ENCODE measurements around the gene VEZT.

The VEZT gene

DNA sequence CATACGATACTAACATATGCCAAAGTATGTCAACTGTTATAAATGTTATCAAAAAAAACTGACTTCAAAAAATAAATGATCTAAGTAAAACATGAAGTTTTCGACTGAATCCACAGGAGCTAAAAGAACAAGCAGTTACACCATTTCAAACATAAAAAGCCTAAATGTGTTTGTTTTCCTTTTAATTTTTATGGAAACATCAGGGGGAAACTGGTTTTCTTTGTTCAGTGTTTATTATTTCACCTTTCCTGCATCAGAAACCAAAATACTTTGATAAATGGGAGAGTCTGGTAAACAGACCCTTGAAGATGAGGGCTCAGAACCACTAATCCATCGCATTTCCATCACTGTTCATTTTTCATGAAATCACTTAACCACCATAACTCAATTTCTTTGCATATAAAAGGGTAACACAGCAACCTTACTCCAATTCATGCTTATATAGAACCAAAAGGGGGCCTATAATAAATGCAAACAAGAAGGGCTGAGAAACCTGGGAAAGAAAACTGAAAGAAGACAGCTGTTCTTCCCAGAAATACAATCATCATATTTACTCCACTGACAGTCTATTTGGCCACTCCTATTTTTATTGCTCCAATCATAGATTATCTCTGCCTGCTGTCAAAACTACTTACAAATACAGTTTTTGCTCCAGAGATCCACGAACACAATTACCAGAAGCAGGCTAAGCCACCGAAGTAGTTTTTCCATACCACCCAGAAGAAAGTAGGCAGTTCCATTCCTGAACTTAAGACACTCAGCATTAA is 17.3 kb upstream of the VEZT start:
- DNase-seq (ENCODE audit: low spot score): no peak

GRCh38 chr12:95201056-95201670 is 16.4 kb upstream of the VEZT start:
- DNase-seq (ENCODE audit: low spot score): no peak

GRCh38 chr12:95202691-95203486 is 14.7 kb upstream of the VEZT start:
- DNase-seq (ENCODE audit: low spot score): no peak

GRCh38 chr12:95203487-95204030 is 14.0 kb upstream of the VEZT start:
- no peak for DNase-seq (ENCODE audit: low spot score)

DNA sequence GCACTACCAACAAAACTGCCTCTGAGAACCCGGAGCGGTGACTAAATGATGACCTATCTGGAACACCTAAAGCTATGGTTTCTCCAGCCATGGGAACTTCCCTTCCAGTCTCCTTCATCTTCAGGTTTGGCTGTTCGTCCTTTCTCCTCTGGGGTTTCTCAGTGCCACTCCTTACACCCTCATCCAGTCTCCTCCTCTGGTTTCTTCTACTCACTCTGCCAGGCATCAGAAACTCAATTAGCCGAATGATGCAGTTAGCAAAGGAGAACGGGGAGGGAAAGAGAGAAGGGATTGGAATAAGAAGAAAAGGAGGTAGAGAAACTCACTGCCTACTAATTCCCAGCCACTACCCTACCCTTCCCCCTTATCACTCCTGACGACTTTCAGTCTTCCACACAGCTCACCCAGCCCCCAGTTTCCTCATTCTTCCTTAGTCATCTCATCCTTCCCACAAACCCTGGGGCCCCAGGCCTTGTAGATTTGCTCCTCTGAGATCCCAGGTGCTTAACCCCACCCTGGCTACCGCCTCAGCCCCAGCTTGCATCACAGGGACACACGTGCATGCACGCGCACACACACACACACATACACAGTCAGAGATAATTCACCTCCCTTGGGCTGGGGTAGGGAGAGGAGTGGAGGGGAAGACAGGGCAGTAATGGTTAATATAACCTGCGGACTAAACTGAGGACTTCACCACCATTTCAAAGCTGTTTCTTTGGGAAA is 13.3 kb upstream of the VEZT start:
- no peak for DNase-seq (ENCODE audit: low spot score)

GRCh38 chr12:95205016-95205624 is 12.5 kb upstream of the VEZT start:
- no peak for DNase-seq (ENCODE audit: low spot score)

DNA sequence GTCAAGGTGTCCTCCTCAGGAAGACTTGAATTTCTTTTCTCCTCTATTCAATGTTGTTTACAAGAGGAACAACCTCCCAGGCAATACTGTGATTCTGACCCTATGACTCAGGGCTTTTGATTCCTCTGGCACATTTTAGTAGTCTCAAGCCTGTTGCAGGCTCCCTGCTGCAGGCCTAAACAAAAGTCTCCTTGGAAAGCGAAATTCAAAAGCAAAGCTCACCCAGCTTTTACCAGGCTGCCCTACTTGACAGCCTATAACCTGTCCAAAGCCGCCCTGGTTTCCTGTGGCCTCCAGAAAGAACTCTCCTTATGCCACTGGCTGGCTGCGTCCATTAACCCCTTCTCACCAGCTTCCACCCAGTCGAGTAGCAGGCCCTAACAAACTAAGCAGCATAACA is 11.9 kb upstream of the VEZT start:
- no peak for DNase-seq (ENCODE audit: low spot score)

DNA sequence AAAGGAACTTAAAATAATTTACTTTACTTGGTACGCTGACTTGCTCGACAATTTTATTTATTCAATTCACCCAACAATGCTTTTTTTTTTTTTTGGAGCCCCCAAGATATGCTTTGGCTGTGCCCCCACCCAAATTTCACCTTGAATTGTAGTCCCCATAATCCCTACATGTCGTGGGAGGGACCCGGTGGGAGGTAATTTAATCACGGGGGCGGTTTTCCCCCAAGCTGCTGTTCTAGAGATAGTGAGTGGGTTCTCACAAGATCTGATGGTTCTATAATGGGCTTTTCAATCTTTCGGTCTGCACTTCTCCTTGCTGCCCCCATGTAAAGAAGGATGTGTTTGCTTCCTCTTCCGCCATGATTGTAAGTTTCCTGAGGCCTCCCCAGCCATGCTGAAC is 10.7 kb upstream of the VEZT start:
- no peak for DNase-seq (ENCODE audit: low spot score)

DNA sequence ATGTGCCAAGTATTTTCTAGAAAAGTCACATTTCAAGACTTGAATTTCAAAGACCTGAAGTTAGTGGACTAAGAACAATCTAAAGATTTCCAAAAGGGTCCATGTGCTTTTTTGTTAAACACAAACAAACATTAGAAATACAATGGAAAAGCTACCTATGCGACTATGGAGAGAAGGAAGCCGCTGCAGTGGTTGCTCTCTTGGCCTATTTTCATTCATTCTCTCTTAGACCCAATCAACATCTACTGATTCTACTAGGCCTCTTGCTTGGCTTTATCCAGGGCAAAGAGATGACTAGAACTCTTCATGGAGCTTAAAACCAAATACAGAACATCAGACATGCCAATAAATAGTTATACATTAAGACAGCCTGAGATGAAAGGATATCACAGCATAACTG is 10.2 kb upstream of the VEZT start:
- no peak for DNase-seq (ENCODE audit: low spot score)

GRCh38 chr12:95208678-95209077 is 8.9 kb upstream of the VEZT start:
- DNase-seq (ENCODE audit: low spot score): no peak

GRCh38 chr12:95212586-95212985 is 5.0 kb upstream of the VEZT start:
- DNase-seq (ENCODE audit: low spot score): no peak

DNA sequence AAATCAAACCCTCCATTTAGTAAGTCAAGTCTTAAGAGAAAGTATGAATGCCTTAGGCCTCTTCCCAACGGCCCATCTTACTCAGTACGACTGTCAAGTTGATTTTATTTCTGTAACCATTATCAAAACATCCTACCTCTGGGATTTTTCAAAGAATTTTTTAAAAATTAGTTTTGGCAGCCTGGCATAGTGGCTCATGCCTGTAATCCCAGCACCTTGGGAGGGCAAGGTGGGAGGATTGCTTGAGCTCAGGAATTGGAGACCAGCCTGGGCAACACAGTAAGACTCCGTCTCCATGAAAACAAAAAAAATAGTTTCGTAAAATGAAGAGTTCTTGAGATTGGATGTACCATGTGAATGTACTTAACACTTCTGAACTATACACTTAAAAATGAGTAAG is 4.5 kb upstream of the VEZT start:
- DNase-seq (ENCODE audit: low spot score): no peak

- DNase-seq (ENCODE audit: low spot score): no peak
Observed at GRCh38 chr12:95213928-95214327, 3.7 kb upstream of the VEZT start.

DNA sequence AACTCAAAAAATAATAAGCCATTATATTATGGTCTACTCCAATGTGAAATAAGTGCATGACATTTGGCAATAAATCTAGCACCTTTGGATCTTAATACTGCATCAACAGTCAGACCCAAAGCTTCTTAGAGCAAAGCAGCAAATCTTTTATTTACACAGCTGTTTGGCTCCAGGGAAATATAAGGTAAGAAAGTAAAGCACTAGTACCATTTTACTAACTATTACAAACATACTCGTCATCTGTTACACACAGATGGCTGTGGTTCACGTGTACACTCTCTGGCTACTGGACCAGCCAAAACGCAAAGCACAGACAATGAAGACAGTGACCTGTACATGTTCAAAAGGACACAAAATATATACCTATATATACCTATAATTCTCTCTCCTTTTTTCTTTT is 3.1 kb upstream of the VEZT start:
- no peak for DNase-seq (ENCODE audit: low spot score)

GRCh38 chr12:95215949-95216348 is 1.7 kb upstream of the VEZT start:
- DNase-seq (ENCODE audit: low spot score): no peak

DNA sequence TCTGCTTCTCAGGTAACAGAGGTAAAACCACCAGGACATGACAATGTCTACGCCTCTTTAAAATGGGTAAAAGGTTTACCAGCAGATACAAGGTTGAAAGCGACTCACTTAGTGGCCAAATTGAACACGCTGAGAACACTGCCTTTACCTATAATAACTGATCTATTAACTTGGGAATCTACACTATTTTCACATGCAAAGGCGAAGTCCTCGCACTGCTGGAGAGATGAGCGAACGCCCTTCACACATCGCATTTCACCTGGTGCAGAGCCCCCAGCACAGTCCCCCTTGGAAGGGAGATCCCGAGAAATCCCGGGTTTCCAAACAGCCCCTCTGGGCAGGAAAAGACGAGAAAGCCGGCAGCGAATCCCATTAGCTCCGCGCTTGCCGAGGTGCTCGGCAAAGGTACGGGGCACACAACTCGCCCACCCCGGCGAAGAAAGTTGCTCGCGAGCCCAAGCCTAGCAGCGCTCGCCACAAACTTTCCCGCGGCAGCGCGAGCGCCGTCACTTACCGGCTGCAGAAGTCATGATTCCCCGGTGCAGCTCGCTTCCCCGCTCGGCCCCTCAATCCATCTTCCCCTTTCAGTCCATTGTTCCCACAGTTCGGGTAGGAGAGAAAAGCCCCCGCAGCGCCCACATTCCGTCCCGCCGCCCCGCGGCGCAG is 763 bp upstream of the VEZT start:
- DNase-seq (ENCODE audit: low spot score): no peak

- DNase-seq (ENCODE audit: low spot score): peak; percentile 16
Observed at GRCh38 chr12:95218150-95219133, 835 bp downstream of the VEZT start.

- no peak for DNase-seq (ENCODE audit: low spot score)
Observed at GRCh38 chr12:95220190-95220589, 2.6 kb downstream of the VEZT start.

DNA sequence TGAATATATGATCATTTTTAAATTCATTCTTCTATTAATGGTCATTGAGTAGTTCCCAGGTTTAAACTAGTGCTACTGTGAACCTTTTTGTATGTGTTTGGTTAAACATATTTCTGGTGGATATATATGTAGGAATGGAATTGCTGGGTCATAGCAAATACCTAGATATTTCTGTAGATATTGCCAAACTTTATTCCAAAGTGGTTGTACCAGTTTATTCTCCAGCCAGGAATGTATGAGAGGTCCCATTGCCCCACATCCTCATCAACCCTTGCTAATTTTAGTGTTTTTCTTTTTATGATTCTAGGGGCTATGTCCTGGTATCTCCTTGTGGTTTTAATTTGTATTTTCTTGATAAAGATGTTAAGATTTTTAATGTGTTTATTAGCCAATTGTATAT is 3.1 kb downstream of the VEZT start:
- no peak for DNase-seq (ENCODE audit: low spot score)
